Measurements from ENCODE around the gene NR2C1.
A peak's percentile ranks its signal among the peaks of the same experiment; 100 is the strongest.
"Not testable (repeated sequence)": the region's sequence is repeated elsewhere in the genome, so short reads cannot be mapped to it uniquely, and the experiment has no call there.

NR2C1 gene

GRCh38 chr12:95002754-95003153, 70.7 kb downstream of the NR2C1 start:
- DNase-seq (ENCODE audit: low read depth): no peak

GRCh38 chr12:94998326-94998725, 75.1 kb downstream of the NR2C1 start:
- no peak for DNase-seq (ENCODE audit: low read depth)

- DNase-seq (ENCODE audit: low read depth): no peak
These were observed 75.7 kb downstream of the NR2C1 start for GRCh38 chr12:94997726-94998125.

- DNase-seq (ENCODE audit: low read depth): no peak
These were observed 76.4 kb downstream of the NR2C1 start for GRCh38 chr12:94997061-94997460.

- DNase-seq (ENCODE audit: low read depth): peak; percentile 47
These were observed 79.1 kb downstream of the NR2C1 start for GRCh38 chr12:94994312-94994711.

- not testable (repeated sequence) for DNase-seq (ENCODE audit: low read depth)
These were observed 79.6 kb downstream of the NR2C1 start for GRCh38 chr12:94993855-94994254.

- DNase-seq (ENCODE audit: low read depth): no peak
These were observed 83.2 kb downstream of the NR2C1 start for GRCh38 chr12:94990222-94990621.

GRCh38 chr12:94988471-94988870, 84.9 kb downstream of the NR2C1 start:
- DNase-seq (ENCODE audit: low read depth): no peak

- no peak for DNase-seq (ENCODE audit: low read depth)
These were observed 85.6 kb downstream of the NR2C1 start for GRCh38 chr12:94987801-94988200.

GRCh38 chr12:94987076-94987669, 86.2 kb downstream of the NR2C1 start:
- no peak for DNase-seq (ENCODE audit: low read depth)

- not testable (repeated sequence) for DNase-seq (ENCODE audit: low read depth)
These were observed 88.3 kb downstream of the NR2C1 start for GRCh38 chr12:94985099-94985498.

- no peak for DNase-seq (ENCODE audit: low read depth)
These were observed 90.1 kb downstream of the NR2C1 start for GRCh38 chr12:94983321-94983720.

- no peak for DNase-seq (ENCODE audit: low read depth)
These were observed 91.0 kb downstream of the NR2C1 start for GRCh38 chr12:94982456-94982855.

- no peak for DNase-seq (ENCODE audit: low read depth)
These were observed 92.8 kb downstream of the NR2C1 start for GRCh38 chr12:94980577-94980976.

GRCh38 chr12:94979941-94980340, 93.5 kb downstream of the NR2C1 start:
- DNase-seq (ENCODE audit: low read depth): no peak

GRCh38 chr12:94977766-94978468, 95.5 kb downstream of the NR2C1 start:
- no peak for DNase-seq (ENCODE audit: low read depth)

- no peak for DNase-seq (ENCODE audit: low read depth)
These were observed 100.2 kb downstream of the NR2C1 start for GRCh38 chr12:94973221-94973620.

GRCh38 chr12:94972795-94973194, 100.6 kb downstream of the NR2C1 start:
- no peak for DNase-seq (ENCODE audit: low read depth)

GRCh38 chr12:94971923-94972322, 101.5 kb downstream of the NR2C1 start:
- no peak for DNase-seq (ENCODE audit: low read depth)

- no peak for DNase-seq (ENCODE audit: low read depth)
These were observed 102.9 kb downstream of the NR2C1 start for GRCh38 chr12:94970560-94970959.
